GM18909 (cell line): ENCODE results near the gene PITPNC1.
"Not testable (repeated sequence)": the region's sequence is repeated elsewhere in the genome, so short reads cannot be mapped to it uniquely, and the experiment has no call there.

Experiments used
- ATAC-seq: cut with Tn5 transposase; IDR thresholded peaks from one replicate; pipeline ENCODE4 v1.9.1; 2021; ENCODE audit warnings: mild to moderate bottlenecking; ENCODE audit not compliant: unreplicated experiment, poor library complexity

PITPNC1 gene

GRCh38 chr17:67605256-67605912 is 228.3 kb downstream of the PITPNC1 start:
- ATAC-seq, result no peak

- no peak for ATAC-seq
Observed at GRCh38 chr17:67606471-67606870, 229.4 kb downstream of the PITPNC1 start.

DNA sequence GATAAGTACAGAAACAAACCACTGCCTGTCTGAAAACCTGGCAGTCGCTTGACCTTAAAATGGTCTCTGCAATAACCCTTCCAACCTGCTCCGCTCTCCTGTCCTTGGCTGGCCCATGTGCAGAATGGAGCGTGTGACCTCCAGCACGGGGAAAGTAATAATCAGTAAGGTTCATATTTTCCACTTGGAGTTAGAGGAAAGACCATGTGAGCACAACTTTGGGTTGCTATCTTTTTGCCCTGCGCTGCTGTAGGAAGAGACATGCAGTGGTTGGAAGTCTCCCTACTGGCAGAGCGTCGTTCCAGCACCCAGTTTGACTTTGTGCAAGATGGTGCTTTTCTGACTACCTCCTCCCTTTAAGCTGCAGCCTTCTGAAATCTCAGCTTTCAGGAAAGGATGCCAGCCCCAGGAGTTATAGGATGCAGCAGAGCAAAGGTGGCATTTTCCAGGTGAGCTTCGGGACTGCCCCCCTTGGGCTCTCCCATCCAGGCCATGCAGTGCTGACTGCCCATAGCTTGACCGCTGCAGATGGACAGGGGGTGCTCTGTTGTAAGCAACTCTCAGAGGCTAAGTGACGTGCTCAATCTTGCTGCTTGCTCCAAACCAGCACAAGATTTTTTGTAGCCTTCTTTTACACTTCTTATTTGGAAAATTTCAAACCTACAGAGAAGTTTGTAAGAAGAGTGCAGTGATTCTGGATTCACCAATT is 230.0 kb downstream of the PITPNC1 start:
- ATAC-seq, result no peak

GRCh38 chr17:67610061-67610460 is 233.0 kb downstream of the PITPNC1 start:
- no peak for ATAC-seq

DNA sequence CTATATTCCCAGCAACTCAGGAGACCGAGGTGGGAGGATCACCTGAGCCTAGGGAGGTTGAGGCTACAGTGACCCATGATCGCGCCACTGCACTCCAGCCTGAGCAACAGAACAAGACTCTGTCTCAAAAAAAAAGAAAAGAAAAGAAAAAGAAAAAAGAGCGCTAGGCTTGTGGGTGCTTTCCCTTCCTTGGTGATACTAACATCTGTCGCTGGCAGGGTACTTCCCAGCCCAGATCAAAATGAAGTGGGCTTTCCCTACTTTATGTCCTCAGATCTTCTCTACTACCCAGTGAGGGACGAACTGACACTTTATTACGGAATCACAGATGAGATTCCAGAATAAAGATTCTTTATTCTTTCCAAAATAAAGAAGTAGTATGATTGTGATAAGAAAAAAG is 236.9 kb downstream of the PITPNC1 start:
- no peak for ATAC-seq

DNA sequence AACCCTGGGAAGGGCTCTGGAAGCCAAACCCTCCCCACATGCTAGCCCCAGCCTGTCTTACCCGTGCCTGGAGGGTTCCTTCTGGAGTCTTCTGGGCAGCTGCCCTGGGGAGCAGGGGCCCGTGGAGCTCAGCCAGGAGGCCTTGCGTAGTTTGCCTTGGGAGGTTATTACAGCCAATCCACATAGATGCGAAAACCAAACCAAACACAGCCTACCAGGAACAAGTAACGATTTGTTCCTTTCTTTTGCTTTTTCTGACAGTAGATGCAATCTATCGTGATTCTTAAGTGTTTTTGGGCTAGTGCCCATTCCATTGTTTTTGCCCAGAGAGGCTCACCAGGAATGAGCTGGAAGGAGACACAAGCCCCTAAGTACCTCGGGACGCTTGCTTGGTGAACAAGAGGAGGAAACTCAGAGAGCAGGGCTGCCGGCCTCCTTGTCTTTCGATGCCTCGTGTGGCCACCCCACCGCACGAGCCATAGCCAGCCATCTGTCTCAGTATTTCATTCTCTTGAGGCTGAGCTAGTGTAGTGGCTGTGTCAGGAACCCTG is 238.0 kb downstream of the PITPNC1 start:
- ATAC-seq, result no peak

DNA sequence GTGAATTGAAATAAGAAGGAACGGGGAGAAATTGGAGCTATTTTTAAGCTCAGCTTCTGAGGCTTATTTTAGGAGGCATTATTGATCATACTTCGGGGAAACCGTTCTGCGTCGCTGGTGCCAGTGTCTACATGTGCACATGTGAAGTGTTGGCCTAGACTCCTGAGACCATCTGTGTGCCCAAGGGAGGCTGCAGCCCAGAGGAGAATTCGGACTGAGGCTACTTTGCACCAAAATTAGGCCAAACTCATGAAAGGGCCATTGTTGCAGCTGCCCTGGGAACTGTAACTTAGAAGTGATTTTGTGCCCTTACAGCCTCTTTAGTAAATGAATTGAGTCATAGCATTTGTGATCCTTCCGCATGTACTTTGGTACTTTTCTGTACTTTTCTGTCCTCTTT is 238.7 kb downstream of the PITPNC1 start:
- ATAC-seq, result no peak

- ATAC-seq, result no peak
Observed at GRCh38 chr17:67617304-67617899, 240.3 kb downstream of the PITPNC1 start.

- ATAC-seq, result no peak
Observed at GRCh38 chr17:67619555-67619954, 242.5 kb downstream of the PITPNC1 start.

DNA sequence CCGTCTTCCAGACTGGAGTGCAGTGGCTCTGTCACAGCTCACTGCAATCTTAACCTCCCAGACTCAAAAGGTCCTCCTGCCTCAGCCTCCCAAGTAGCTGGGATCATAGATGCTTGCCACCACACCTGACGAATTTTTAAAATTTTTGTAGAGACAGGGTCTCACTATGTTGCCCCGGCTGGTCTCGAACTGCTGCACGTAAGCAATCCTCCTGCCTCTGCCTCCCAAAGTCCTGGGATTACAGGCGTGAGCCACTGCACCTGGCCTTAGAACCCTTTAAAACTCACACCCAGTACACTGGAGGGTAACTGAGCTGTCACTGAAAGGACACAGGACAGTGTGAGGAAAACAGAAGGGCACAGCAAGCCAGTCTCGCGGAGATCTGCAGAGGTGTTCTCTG is 243.0 kb downstream of the PITPNC1 start:
- no peak for ATAC-seq

DNA sequence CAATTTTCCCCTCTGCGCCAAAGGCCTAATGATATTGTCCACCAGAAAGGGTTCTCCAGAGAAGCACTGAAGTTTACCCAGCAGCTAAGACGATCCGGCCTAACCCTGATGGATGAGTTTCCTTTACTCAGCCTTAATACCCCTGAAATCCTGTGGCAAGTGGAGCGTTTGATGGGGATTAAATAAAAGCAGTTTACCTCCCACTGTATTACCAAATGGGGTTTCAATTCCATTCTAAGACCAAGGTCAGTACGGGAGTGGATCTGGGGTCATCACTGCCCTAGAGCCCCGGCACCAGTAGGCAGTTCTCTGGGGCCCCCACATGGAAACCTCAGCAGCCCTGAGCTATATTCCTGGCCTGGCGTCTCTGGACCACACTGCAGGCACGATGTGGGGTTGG is 243.6 kb downstream of the PITPNC1 start:
- ATAC-seq, result no peak

- no peak for ATAC-seq
Observed at GRCh38 chr17:67623767-67624166, 246.7 kb downstream of the PITPNC1 start.

DNA sequence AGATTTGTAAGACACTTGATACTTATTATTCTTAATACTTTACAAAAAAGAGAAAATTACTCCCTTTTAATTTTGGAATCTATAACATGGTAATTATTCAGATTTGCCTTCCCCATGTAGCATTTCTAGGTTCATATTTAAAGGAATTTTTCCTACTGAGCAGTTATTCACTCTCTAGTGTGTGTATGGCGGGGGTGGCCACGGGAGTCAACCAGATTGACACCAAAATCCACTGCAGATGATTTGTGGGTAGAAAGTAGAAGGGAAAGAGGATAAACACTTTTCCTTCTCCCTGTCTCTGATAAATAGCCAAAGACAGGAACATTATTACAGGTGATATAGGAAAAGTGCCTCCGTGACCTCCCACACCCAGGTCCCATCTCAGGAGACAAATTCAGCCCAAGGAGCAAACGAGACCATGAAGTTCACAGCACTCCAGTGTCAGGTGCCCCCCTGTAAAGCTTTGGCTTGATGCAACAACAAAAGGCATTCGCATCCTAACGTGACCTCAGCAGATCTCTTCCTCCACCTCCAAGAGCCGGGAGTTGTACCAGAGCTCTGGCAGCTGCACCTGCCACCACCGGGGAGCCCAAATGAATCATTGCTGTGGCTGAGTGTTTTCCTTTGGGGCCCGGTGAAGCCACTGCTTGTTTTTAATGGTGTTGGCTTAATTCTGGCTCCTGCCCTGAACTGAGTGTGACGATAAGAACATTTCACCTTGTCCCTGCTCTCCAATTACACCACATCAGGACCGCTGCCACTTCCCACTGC is 248.0 kb downstream of the PITPNC1 start:
- ATAC-seq, result no peak

DNA sequence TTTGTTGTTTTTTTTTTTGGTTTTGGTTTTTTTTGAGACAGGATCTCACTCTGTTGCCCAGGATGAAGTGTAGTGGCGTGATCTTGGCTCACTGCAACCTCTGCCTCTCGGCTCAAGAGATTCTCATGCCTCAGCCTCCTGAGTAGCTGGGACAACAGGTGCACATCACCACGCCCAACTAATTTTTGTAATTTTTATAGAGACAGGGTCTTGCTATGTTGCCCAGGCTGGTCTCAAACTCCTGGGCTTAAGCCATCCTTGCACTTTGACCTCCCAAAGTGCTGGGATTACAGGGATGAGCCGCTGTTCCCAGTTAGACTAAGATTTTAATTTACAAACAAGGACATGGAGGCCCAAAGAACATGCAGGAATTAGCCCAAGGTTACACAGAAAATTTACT is 248.9 kb downstream of the PITPNC1 start:
- ATAC-seq, result no peak

DNA sequence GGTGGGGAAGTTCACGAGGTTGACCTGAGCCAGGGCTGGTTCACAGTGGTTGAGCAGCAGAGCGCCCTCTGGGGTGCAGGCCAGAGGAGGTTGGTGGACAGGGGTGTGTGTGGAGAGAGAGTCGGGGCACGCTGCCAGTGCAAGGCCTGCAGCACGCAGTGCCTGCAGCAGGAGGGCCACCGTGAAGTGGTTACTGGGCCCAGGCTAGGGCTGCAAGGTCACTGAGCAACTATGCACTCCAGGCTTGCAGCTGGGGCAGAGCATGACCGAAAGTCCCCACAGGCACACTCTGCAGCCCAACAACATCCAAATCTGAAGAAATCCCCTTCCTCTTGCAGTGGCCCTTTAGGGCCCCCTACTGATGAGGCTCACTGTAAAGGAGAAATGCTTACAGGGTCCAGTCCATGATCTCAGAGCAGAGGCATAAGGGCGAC is 251.5 kb downstream of the PITPNC1 start:
- ATAC-seq, result no peak

GRCh38 chr17:67629971-67630320 is 252.9 kb downstream of the PITPNC1 start:
- no peak for ATAC-seq

DNA sequence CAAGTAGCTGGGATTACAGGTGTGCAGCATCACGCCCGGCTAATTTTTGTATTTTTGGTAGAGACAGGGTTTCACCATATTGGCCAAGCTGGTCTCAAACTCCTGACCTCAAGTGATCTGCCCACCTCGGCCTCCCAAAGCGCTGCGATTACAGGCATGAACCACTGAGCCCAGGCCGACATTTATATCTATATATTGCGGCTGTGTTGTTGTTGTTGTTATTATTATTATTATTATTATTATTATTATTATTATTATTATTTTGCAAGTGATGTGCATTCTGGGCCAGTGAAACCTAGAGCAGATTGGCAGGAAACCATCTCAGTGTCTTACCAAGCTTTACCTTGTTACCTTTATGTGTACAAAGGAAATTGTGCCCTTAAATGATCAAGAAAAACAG is 253.8 kb downstream of the PITPNC1 start:
- ATAC-seq, result not testable (repeated sequence)

DNA sequence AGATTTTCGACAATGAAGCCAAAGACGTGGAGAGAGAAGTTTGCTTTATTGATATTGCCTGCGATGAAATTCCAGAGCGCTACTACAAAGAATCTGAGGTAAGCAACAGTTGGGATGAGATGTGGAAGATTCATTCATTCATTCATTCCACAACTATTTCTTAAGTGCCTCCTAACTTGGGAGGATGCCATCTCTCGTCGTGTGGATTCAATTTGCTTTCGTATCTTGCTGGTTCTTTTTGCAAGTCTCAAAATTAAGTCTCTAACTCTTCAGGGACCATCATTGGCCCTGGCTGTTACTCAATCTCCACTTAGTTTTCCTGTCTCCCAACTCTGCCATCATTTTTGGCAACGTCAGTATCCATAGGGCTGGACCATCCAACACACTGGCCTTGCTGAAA is 255.1 kb downstream of the PITPNC1 start:
- no peak for ATAC-seq

DNA sequence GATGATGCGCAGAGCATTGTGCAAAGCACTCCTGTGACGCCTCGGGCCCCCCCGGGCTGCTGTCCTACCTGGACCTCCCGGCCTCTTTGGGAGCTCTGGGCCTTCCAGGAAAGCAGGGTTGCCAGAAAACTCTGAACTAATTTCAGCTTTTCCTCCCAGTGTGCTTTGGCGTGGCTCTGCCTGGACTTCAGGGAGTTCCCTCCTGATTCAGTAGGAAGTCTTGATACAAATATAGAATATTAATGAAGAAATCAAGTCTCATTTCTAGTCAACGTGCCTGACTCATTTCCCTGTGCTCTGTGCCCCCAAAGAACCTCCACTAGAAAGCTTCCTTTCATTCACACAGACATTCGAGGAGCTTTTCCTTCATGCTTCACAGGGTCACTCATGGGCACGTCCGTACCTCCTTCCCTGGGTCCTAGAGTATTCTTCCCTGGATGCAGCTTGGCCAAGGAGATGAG is 256.7 kb downstream of the PITPNC1 start:
- ATAC-seq, result no peak

DNA sequence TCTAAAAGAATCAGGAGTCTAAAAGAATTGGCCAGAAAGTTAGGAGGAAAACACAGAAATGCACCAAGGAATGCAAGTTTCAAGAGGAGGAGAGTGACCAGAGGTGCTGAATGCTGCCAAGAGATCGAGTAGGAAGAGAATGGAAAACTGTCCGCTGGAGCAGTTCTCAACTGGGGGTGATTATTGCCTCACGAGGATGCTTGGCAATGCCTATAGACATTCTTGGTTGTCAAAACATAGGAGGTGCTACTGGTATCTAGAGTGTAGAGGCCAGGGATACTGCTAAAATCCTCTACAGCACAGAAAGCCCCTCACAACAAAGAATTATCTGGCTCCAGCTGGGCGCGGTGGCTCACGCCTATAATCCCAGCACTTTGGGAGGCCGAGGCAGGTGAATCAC is 258.6 kb downstream of the PITPNC1 start:
- no peak for ATAC-seq

GRCh38 chr17:67636312-67636711 is 259.2 kb downstream of the PITPNC1 start:
- no peak for ATAC-seq
